WTC11 (cell line): ENCODE data around the gene SKI. TPM values are rescaled to one million over a fixed set of nuclear protein-coding genes. Genes with fewer than 3 reads are reported as not detected.

Experiments used
- ATAC-seq: fragments of 200-7000 bp; cut with Tn5 transposase; 2 replicates; pipeline ENCODE4 v1.10.0; 2021; ENCODE audit warnings: mild to moderate bottlenecking, moderate library complexity
- Bru-seq: library from RNA; stranded (reverse); fragments of 400-500 nt; gene quantifications from one replicate; lab custom pipeline; 2021; lab: Mats Ljungman, UMichigan
- CTCF ChIA-PET: fragments of 300-600 bp; sonication (Branson Sonifier 250); formaldehyde crosslinking; loops from one replicate; lab custom pipeline; 2021; ENCODE audit warnings: antibody characterized with exemption; lab: Charles Lee
- POLR2A ChIA-PET: fragments of 350-600 bp; sonication (Branson Sonifier 250); formaldehyde crosslinking; loops from one replicate; lab custom pipeline; 2021; ENCODE audit warnings: antibody characterized with exemption; lab: Charles Lee
- DNase-seq: peaks from one replicate; pipeline ENCODE4 v3.0.0; 2021; ENCODE audit warnings: low spot score
- H3K27ac Mint-ChIP-seq: 2 replicates; pipeline ENCODE4 v1.8.0; 2021; ENCODE audit warnings: mixed read lengths
- H3K27me3 Mint-ChIP-seq: 2 replicates; pipeline ENCODE4 v1.8.0; 2021; ENCODE audit warnings: low read depth, mild to moderate bottlenecking, moderate library complexity, mixed read lengths
- H3K36me3 Mint-ChIP-seq: 2 replicates; pipeline ENCODE4 v1.8.0; 2021; ENCODE audit warnings: mixed read lengths
- H3K4me1 Mint-ChIP-seq: 2 replicates; pipeline ENCODE4 v1.8.0; 2022; ENCODE audit warnings: mixed read lengths
- H3K4me3 Mint-ChIP-seq: 2 replicates; pipeline ENCODE4 v1.8.0; 2021; ENCODE audit warnings: mild to moderate bottlenecking, moderate library complexity, mixed read lengths
- H3K9me3 Mint-ChIP-seq: 2 replicates; pipeline ENCODE4 v1.8.0; 2021; ENCODE audit warnings: mixed read lengths
- CREB1 ChIP-seq: sonication (generic); formaldehyde crosslinking; IDR thresholded peaks from 2 replicates; pipeline ENCODE4 v1.8.0; 2023; ENCODE audit warnings: mild to moderate bottlenecking, missing genetic modification reagents
- ETV6 ChIP-seq: sonication (generic); formaldehyde crosslinking; IDR thresholded peaks from 2 replicates; pipeline ENCODE4 v1.8.1; 2022; ENCODE audit warnings: mild to moderate bottlenecking, missing genetic modification reagents
- FOXJ3 ChIP-seq: sonication (generic); formaldehyde crosslinking; IDR thresholded peaks from 2 replicates; pipeline ENCODE4 v1.9.0; 2021; ENCODE audit warnings: missing genetic modification reagents, mild to moderate bottlenecking, borderline replicate concordance
- FOXK1 ChIP-seq: sonication (generic); formaldehyde crosslinking; IDR thresholded peaks from 2 replicates; pipeline ENCODE4 v1.8.0; 2022; ENCODE audit warnings: mild to moderate bottlenecking, moderate library complexity, missing genetic modification reagents
- FOXP1 ChIP-seq: sonication (generic); formaldehyde crosslinking; IDR thresholded peaks from 2 replicates; pipeline ENCODE4 v1.8.0; 2022; ENCODE audit warnings: missing genetic modification reagents, mild to moderate bottlenecking, moderate library complexity, borderline replicate concordance
- PRRX2 ChIP-seq: fragments of 250-450 bp; sonication (Bioruptor Pico); IDR thresholded peaks from 2 replicates; pipeline ENCODE4 v1.8.0; 2021; ENCODE audit warnings: mild to moderate bottlenecking
- ZNF232 ChIP-seq: sonication (generic); formaldehyde crosslinking; IDR thresholded peaks from 2 replicates; pipeline ENCODE4 v1.8.0; 2022; ENCODE audit warnings: mild to moderate bottlenecking, missing genetic modification reagents
- ZNF263 ChIP-seq: sonication (generic); formaldehyde crosslinking; IDR thresholded peaks from 2 replicates; pipeline ENCODE4 v1.8.1; 2022; ENCODE audit warnings: low read depth, mild to moderate bottlenecking, moderate library complexity, missing genetic modification reagents
- ZNF317 ChIP-seq: sonication (generic); formaldehyde crosslinking; IDR thresholded peaks from 2 replicates; pipeline ENCODE4 v1.8.1; 2023; ENCODE audit warnings: low read depth, mild to moderate bottlenecking, moderate library complexity, missing genetic modification reagents, borderline replicate concordance
- long read RNA-seq, 3 experiments: library from RNA in 1 of 3; library from capped mRNA in 1 of 3; library from polyadenylated mRNA in 1 of 3; unstranded in 2 of 3; stranded (forward) in 1 of 3; transcript quantifications; one replicate each; pipeline ENCODE4 v2.0.0, GENCODE V29; 2021
- total RNA-seq: library from RNA; stranded (reverse); gene quantifications from 3 replicates; pipeline ENCODE4 v1.2.3, GENCODE V29; 2021
- TF ChIP-seq, protein P1 (sequence below): sonication (generic); formaldehyde crosslinking; conservative IDR thresholded peaks from 2 replicates; pipeline ENCODE4 v1.8.1; 2022; ENCODE audit warnings: mild to moderate bottlenecking, missing genetic modification reagents
- TF ChIP-seq, protein P2 (sequence below): sonication (generic); formaldehyde crosslinking; IDR thresholded peaks from 2 replicates; pipeline ENCODE4 v1.8.1; 2022; ENCODE audit warnings: mild to moderate bottlenecking, moderate library complexity, missing genetic modification reagents
- TF ChIP-seq, protein P3 (sequence below): fragments of 250-450 bp; sonication (Bioruptor Pico); IDR thresholded peaks from 2 replicates; pipeline ENCODE4 v2.1.2; 2022; ENCODE audit warnings: mild to moderate bottlenecking, moderate library complexity
- TF ChIP-seq, protein P4 (sequence below): sonication (generic); formaldehyde crosslinking; IDR thresholded peaks from 2 replicates; pipeline ENCODE4 v1.8.1; 2023; ENCODE audit warnings: mild to moderate bottlenecking, moderate library complexity, missing genetic modification reagents
- TF ChIP-seq, protein P5 (sequence below): sonication (generic); formaldehyde crosslinking; IDR thresholded peaks from 2 replicates; pipeline ENCODE4 v1.8.1; 2023; ENCODE audit warnings: mild to moderate bottlenecking, missing genetic modification reagents

The SKI gene
- total RNA-seq (75.5 to 88.6 TPM (median 75.6 TPM) in 3 replicates), Bru-seq, nascent RNA (percentile 75 among the genes with signal in this experiment)
- long read RNA-seq, experiment 1, full-length matches to known transcripts: 1 of 12 reads
- long read RNA-seq, experiment 1, partial matches to known transcripts: 6 of 12 reads
- long read RNA-seq, experiment 1, other reads (novel, unspliced or antisense): 5 of 12 reads
- long read RNA-seq, experiment 2, full-length matches to known transcripts: 7 of 72 reads
- long read RNA-seq, experiment 2, partial matches to known transcripts: 60 of 72 reads
- long read RNA-seq, experiment 2, other reads (novel, unspliced or antisense): 5 of 72 reads
- long read RNA-seq, experiment 3: 0 reads

DNA sequence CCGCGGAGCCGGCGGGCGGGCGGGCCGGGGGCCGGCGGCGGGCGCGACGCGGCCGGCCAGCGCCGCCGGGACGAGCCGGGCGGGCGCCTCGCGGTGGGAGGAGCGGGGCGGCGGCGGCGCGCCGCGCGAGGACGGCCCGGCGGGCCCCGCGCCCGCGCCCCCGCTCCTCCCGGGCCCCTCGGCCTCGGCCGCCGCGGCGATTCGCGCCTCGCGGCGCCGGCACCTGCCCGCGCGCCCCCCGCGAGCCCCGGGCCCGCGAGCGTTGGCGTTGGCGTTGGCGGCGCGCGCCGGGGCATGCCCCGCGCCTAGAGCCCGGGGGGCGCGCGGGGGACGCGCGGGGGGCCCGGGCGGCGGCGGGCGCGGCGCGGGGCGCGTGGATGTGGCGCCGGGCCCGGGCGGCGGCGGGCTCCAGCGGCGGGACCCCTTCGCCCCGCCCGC, at the start of gene SKI:
SKI (plus strand) TSS at position 163 of the 438 bp plus-strand sequence. CDS start 448 bp downstream, outside the sequence.
- Mint-ChIP-seq H3K27ac (peak within 1 kb of the TSS; percentile 93), H3K27me3 (no peaks in the 10 kb centered on the region), H3K4me3 (peak within 1 kb of the TSS; percentile 96), H3K4me1 (peaks cover 28% of the 10 kb centered on the region), H3K9me3 (no peaks in the 10 kb centered on the region), H3K36me3 (no peaks in the 10 kb centered on the region)
- ChIA-PET CTCF (interaction anchor here (1.0 to 5.1 kb wide), 4 partner anchors 33 to 154 kb away, joined by 4 to 28 read pairs (median 7); partner anchors contain the start of gene FAAP20), POLR2A (interaction anchor here (1.0 kb wide), 2 partner anchors 23 to 163 kb away, joined by 4 read pairs; partner anchors contain the start of gene MORN1)
- DNase-seq: no peak
- no peak for ATAC-seq
- TF ChIP-seq ZNF263 (CRISPR knock-in tag) (no peak), FOXJ3 (CRISPR knock-in tag) (no peak)

DNA sequence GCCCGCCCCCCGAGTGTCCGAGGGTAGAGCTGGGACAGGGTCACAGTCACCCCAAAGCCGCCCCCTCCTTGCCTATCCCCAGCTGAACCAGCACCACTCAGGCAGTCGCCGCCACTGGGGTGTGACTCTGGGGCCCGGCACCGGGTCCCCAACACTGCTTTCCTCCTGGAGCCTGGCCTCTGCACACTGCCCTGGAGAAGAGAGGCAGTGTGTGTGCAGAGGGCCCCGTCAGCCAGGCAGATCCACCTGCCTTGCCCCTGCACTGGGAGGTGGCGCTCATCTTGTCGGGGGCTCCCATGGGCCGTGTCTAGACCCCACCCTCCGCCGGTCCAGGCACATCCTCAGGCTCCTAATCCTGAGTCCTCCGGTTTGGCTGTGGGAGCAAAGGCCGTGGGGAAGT, 49.2 kb upstream of the SKI start:
- Mint-ChIP-seq H3K9me3 (no peaks in the 10 kb centered on the region), H3K4me1 (0 out of 2 replicates have a peak, but pooled peaks cover 3% of the 10 kb centered on the region), H3K27me3 (no peaks in the 10 kb centered on the region), H3K4me3 (no peak overlapping the region), H3K27ac (no peak overlapping the region), H3K36me3 (peaks cover 19% of the 10 kb centered on the region)
- ChIA-PET CTCF (interaction anchor here (2.4 kb wide), 1 partner anchor 39 kb away, joined by 6 read pairs; no protein-coding TSS in a partner anchor), POLR2A (no interaction called here)
- no peak for ATAC-seq
- TF ChIP-seq FOXK1 (CRISPR knock-in tag): no peak
- TF ChIP-seq, protein P1, sequence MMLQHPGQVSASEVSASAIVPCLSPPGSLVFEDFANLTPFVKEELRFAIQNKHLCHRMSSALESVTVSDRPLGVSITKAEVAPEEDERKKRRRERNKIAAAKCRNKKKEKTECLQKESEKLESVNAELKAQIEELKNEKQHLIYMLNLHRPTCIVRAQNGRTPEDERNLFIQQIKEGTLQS (CRISPR knock-in tag): no peak
- TF ChIP-seq, protein P2, sequence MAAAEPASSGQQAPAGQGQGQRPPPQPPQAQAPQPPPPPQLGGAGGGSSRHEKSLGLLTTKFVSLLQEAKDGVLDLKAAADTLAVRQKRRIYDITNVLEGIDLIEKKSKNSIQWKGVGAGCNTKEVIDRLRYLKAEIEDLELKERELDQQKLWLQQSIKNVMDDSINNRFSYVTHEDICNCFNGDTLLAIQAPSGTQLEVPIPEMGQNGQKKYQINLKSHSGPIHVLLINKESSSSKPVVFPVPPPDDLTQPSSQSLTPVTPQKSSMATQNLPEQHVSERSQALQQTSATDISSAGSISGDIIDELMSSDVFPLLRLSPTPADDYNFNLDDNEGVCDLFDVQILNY: no peak
- no peak for TF ChIP-seq PRRX2 (CRISPR knock-in tag)
- no peak for TF ChIP-seq FOXP1 (CRISPR knock-in tag)
- TF ChIP-seq, protein P3, sequence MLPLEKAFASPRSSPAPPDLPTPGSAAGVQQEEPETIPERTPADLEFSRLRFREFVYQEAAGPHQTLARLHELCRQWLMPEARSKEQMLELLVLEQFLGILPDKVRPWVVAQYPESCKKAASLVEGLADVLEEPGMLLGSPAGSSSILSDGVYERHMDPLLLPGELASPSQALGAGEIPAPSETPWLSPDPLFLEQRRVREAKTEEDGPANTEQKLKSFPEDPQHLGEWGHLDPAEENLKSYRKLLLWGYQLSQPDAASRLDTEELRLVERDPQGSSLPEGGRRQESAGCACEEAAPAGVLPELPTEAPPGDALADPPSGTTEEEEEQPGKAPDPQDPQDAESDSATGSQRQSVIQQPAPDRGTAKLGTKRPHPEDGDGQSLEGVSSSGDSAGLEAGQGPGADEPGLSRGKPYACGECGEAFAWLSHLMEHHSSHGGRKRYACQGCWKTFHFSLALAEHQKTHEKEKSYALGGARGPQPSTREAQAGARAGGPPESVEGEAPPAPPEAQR (CRISPR knock-in tag): no peak
- no peak for DNase-seq

DNA sequence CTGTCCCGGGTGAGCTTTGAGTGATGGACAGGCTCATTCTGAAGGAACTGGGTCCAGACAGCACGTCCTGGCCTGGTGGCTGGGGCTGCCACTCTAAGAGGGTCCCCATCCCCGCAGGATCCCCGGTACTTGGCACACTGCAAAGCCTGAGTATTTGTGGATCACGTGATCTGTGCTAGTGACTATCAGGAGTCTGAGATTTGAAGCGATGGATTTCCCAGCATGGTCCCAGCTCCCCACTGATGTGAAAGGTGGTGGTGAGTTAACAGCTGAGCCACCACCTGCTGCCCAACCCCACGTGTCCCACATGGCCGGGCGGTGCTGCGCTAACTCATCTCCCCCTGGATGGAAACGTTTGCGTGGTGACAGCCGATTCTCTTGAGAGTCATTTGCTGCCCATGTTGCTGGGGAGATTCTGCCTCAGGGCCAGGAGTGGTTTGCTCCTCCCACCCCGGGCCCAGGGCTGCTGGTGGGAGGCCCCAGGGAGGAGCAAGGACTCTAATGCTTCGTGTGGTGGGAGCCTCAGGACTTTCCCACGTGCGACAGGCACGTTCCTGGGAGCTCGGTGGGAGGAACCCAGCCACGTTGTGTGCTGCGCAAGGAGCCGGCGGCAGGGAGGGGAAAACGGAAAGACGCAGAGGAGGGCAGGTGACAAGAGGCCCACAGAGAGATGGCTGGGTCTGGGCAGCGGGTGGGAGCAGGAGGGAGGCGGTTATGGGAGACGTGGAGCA, 48.7 kb upstream of the SKI start:
- Mint-ChIP-seq H3K9me3 (no peaks in the 10 kb centered on the region), H3K27ac (peak overlapping the region; percentile 45; the same call in 1 of the 2 replicates), H3K4me3 (no peak overlapping the region), H3K36me3 (peaks cover 19% of the 10 kb centered on the region)
- POLR2A ChIA-PET: no interaction called here
- DNase-seq: no peak
- TF ChIP-seq ETV6 (CRISPR knock-in tag) (no peak), ZNF317 (peak; percentile 76; the same call in 1 of the 2 replicates)
- TF ChIP-seq, all 79 proteins: peak for 1
- Mint-ChIP-seq H3K27me3 (no peaks in the 10 kb centered on the region), H3K4me1 (no peaks in the 10 kb centered on the region)
- CTCF ChIA-PET: interaction anchor here (2.4 kb wide), 1 partner anchor 39 kb away, joined by 6 read pairs; no protein-coding TSS in a partner anchor
- no peak for ATAC-seq

DNA sequence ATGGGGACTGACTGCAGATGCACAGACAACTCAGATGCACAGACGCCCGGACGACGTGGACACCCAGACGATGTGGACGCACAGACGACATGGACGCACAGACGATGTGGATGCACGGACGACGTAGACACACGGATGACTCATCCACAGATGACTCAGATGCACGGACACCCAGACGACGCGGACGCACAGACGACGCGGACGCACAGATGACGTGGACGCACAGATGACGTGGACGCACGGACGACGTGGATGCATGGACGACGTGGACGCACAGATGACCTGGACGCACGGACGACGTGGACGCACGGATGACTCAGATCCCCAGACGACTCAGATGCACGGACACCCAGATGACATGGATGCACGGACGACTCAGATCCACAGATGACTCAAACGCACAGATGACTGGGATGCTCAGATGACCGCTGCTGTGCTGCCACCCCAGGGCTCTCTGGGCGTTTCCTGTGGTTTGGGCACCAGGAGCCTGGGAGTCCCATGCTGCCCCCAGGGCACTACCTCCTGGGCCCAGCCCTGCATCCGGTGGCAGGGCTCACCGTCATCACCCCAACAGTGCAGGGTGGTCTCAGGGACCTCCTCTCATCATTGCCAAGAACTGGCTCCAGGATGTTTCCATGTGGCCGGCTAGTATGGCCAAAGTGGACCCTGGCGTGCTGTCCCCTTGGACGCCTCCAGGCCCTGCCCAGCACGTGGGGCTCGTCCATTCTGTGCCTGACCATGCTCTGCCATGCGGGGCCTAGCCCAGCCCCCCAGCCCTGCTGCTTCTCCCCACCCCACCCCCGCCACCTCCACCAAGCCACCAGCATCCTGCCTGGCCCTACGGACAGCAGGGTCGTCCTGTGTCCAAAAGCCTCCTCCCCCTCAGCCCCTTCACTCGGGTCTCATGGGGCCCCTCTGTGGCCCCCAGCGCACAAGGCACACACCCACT, 47.5 kb upstream of the SKI start:
- POLR2A ChIA-PET: no interaction called here
- Mint-ChIP-seq H3K4me3 (no peak overlapping the region), H3K27ac (no peak overlapping the region)
- TF ChIP-seq, protein P4, sequence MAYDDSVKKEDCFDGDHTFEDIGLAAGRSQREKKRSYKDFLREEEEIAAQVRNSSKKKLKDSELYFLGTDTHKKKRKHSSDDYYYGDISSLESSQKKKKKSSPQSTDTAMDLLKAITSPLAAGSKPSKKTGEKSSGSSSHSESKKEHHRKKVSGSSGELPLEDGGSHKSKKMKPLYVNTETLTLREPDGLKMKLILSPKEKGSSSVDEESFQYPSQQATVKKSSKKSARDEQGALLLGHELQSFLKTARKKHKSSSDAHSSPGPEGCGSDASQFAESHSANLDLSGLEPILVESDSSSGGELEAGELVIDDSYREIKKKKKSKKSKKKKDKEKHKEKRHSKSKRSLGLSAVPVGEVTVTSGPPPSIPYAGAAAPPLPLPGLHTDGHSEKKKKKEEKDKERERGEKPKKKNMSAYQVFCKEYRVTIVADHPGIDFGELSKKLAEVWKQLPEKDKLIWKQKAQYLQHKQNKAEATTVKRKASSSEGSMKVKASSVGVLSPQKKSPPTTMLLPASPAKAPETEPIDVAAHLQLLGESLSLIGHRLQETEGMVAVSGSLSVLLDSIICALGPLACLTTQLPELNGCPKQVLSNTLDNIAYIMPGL (CRISPR knock-in tag): no peak
- TF ChIP-seq ZNF232 (CRISPR knock-in tag) (no peak), CREB1 (CRISPR knock-in tag) (no peak)
- TF ChIP-seq, protein P5, sequence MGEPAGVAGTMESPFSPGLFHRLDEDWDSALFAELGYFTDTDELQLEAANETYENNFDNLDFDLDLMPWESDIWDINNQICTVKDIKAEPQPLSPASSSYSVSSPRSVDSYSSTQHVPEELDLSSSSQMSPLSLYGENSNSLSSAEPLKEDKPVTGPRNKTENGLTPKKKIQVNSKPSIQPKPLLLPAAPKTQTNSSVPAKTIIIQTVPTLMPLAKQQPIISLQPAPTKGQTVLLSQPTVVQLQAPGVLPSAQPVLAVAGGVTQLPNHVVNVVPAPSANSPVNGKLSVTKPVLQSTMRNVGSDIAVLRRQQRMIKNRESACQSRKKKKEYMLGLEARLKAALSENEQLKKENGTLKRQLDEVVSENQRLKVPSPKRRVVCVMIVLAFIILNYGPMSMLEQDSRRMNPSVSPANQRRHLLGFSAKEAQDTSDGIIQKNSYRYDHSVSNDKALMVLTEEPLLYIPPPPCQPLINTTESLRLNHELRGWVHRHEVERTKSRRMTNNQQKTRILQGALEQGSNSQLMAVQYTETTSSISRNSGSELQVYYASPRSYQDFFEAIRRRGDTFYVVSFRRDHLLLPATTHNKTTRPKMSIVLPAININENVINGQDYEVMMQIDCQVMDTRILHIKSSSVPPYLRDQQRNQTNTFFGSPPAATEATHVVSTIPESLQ: no peak
- TF ChIP-seq, all 79 proteins: peak for 0
- Mint-ChIP-seq H3K27me3 (no peaks in the 10 kb centered on the region), H3K9me3 (no peaks in the 10 kb centered on the region), H3K36me3 (peaks cover 22% of the 10 kb centered on the region), H3K4me1 (no peaks in the 10 kb centered on the region)
- CTCF ChIA-PET: no interaction called here
- ATAC-seq (no peak), DNase-seq (no peak)
